GM18505 (cell line): ENCODE data around the gene DCP2.

Experiments
- ATAC-seq: cut with Tn5 transposase; IDR thresholded peaks from one replicate; pipeline ENCODE4 v1.9.1; 2021; ENCODE audit not compliant: unreplicated experiment
- POLR2A ChIP-seq: IDR thresholded peaks from 4 replicates; pipeline ENCODE4 v1.6.1; 2011; ENCODE audit warnings: borderline replicate concordance; ENCODE audit not compliant: insufficient read depth, insufficient read length; ENCODE audit errors: extremely low read depth

The DCP2 gene

DNA sequence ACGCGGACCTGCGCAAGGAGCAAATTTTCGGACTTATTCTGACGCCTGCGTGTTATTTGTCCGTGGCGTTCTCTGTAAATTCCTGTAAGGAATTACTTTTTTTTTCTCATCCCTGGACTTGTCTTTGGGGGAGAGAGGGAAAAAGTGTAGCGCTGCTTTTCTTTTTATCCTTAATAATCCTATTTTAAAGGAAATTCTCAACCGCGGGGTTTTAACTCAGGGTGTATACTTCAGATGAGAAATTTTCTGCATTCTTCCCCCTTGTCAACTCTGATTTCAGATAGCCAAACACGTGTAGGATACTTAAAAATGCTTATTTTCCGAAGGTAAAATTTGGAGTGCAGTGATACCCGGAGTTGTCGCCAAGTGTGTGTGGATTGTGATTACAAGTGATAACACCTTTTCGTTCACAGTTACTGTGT, 853 bp downstream of the DCP2 start:
- TF ChIP-seq POLR2A, result no peak
- ATAC-seq, result no peak

- no peak for ATAC-seq
- no peak for TF ChIP-seq POLR2A
These were observed 2.2 kb downstream of the DCP2 start for GRCh38 chr5:112978836-112979235.

- no peak for TF ChIP-seq POLR2A
- no peak for ATAC-seq
These were observed 3.1 kb downstream of the DCP2 start for GRCh38 chr5:112979723-112980122.

DNA sequence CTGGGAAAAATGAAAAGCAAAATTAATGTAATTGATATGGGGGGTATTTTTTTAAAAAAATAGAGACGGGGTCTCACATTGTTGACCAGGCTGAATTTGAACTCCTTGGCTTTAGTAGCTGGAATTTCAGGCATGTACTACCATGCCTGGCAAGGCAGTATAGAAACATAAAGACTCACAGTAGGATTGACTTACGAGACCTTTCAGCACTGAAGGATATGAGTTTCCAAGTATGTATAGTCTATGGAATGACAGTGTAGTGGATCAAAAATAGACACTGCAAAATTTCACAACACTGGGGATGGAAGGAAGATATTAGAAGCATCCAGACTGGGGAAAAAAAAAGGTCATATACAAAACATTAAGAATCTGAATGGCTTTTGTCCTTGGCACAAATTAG, 6.8 kb downstream of the DCP2 start:
- no peak for TF ChIP-seq POLR2A
- no peak for ATAC-seq

GRCh38 chr5:112986224-112986623, 9.6 kb downstream of the DCP2 start:
- no peak for ATAC-seq

DNA sequence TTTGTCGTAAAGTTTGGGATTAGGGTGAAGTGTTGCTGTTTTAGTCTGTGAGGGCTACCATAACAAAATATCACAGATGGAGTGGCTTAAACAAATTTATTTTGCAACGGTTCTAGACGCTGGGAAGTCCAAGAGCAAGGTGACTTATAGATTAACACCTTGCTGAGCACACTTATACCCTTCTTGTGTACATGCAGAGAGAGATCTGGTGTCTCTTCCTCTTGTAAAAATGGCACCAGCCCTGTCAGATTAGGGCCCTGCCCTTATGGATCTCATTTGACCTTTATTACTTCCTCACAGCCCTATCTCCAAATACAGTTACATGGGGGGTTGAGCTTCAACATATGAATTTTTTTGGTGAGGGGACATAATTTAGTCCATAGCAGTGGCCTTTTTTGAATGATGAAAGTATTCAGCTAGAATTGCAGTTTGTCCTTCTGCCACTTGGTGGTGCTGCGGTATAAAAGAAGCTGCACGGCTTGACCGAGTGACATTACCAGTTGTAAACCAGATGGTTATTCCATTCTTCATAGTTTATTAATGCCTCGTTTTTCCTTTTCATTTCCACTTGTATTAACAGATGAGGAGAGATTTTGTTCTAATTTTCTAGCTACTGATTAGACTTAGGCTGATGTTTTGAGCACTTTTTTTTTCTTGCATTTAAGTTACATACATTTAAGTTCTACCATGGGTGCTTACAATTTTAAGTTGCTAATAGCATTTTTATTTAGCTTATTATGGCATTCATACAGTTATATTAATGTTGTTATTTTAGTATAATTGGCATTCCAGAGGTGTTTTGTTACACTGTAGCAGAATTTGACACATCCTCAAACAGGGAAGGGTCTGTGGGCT, 19.4 kb downstream of the DCP2 start:
- no peak for TF ChIP-seq POLR2A
- peak; percentile 70 for ATAC-seq

More at GRCh38 chr5:112986224-112986623, 9.6 kb downstream of the DCP2 start:
- no peak for TF ChIP-seq POLR2A

DNA sequence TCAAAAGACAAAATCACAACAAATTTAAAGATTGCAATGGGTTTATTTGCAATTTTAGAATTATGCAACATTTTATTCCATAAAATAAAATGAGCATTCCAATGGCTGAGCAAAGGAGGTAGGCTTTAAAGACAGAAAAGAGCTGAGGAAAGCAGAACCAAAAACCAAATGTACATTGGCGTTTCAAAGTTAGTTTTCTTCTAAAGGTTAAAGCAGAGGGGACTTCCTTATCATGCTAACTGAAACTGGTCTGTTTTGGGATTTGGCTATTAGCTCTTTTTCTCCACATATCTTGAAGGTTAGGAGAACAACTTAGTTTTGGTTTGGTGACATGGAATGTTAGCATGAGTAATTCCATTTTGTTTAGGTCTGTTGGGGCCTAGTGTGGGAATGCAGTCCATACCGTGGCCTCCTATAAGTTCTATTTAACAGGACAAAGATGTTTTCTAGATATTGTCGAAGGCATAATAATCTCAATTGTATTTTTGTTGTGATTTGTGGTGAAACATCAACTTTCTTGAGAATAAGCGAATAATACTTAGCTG, 20.3 kb downstream of the DCP2 start:
- ATAC-seq, result no peak
- TF ChIP-seq POLR2A, result no peak

DNA sequence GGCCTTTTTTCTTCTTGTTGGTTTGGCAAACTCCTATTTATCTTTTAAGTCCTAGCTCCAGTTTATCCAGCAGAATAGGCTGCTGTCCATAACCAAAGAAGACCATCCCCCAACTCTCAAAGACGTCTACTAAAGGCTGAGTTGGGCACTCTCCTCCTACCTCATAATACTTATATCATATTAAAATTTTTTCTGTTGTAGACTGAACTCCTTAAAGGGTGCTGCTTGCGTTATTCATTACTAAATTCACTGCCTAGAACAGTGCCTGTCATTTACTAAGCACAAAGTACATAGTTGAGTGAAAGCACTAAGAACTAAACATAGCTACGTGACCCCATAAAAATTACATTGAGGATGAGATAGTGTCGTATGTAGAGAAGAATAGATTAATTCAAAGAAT, 21.7 kb downstream of the DCP2 start:
- TF ChIP-seq POLR2A, result no peak
- no peak for ATAC-seq

DNA sequence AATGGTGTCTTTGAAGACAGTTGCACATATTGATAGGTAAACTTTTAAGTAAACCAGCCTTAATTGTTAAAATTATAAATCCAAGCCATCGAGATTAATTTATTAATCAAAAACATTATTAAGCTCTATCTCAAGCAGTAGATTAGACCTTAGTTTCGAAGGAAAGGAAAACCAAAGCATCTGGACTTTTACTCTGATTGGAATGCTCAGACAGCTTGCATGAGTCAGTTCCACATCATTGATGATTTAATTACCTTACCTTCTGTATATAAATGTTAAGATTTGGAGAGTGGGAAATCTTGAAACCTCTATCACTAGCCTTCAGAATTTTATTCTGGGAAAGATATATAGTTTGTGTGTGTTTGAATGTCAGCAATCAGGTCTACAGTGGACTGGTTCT, 23.9 kb downstream of the DCP2 start:
- no peak for TF ChIP-seq POLR2A
- no peak for ATAC-seq

- no peak for ATAC-seq
- no peak for TF ChIP-seq POLR2A
These were observed 25.8 kb downstream of the DCP2 start for GRCh38 chr5:113002423-113002822.

- no peak for ATAC-seq
- no peak for TF ChIP-seq POLR2A
These were observed 27.2 kb downstream of the DCP2 start for GRCh38 chr5:113003763-113004162.

GRCh38 chr5:113005454-113005853, 28.9 kb downstream of the DCP2 start:
- no peak for ATAC-seq
- TF ChIP-seq POLR2A, result no peak

- ATAC-seq, result no peak
- TF ChIP-seq POLR2A, result no peak
These were observed 41.5 kb downstream of the DCP2 start for GRCh38 chr5:113017881-113018635.
